Measurements from ENCODE around the gene SKIL.

- TF ChIP-seq CTCF (IDR thresholded peaks at IDR 0.05) (no peak), POLR2A (IDR thresholded peaks at IDR 0.05) (no peak)
These were observed 10.3 kb downstream of the SKIL start for GRCh38 chr3:170367797-170368196.
